ENCODE measurements around the gene TMEM252.
A peak's percentile ranks its signal among the peaks of the same experiment; 100 is the strongest.

Gene TMEM252

GRCh38 chr9:68498816-68499215, 41.9 kb downstream of the TMEM252 start:
- DNase-seq (ENCODE audit: low spot score) = no peak

GRCh38 chr9:68497629-68498028, 43.1 kb downstream of the TMEM252 start:
- no peak for DNase-seq (ENCODE audit: low spot score)

GRCh38 chr9:68496356-68496755, 44.3 kb downstream of the TMEM252 start:
- peak; percentile 33 for DNase-seq (ENCODE audit: low spot score)

- no peak for DNase-seq (ENCODE audit: low spot score)
These were observed 45.4 kb downstream of the TMEM252 start for GRCh38 chr9:68495247-68495646.

- DNase-seq (ENCODE audit: low spot score) = no peak
These were observed 46.6 kb downstream of the TMEM252 start for GRCh38 chr9:68493958-68494577.

GRCh38 chr9:68493541-68493940, 47.1 kb downstream of the TMEM252 start:
- peak; percentile 15 for DNase-seq (ENCODE audit: low spot score)

- peak; percentile 97 for DNase-seq (ENCODE audit: low spot score)
These were observed 47.9 kb downstream of the TMEM252 start for GRCh38 chr9:68492806-68493205.

- no peak for DNase-seq (ENCODE audit: low spot score)
These were observed 51.0 kb downstream of the TMEM252 start for GRCh38 chr9:68489646-68490045.

GRCh38 chr9:68488126-68488525, 52.6 kb downstream of the TMEM252 start:
- DNase-seq (ENCODE audit: low spot score) = no peak
